ENCODE results near the gene TRPM4.
"Not testable (repeated sequence)": the region's sequence is repeated elsewhere in the genome, so short reads cannot be mapped to it uniquely, and the experiment has no call there.

The TRPM4 gene

DNA sequence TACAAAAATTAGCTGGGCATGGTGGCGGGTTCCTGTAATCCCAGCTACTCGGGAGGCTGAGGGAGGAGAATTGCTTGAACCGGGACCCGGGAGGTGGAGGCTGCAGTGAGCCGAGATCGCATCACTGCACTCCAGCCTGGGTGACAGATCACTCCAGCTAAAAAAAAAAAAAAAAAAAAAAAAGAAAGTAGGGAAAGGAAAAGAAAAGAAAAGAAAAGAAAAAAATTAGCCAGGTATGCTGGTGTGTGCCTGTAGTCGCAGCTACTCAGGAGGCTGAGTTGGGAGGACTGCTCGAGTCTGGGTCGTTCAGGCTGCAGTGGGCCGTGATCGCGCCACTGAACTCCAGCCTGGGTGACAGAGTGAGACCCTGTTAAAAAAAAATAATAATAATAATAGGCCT, 30.4 kb upstream of the TRPM4 start:
- not testable (repeated sequence) for DNase-seq

DNA sequence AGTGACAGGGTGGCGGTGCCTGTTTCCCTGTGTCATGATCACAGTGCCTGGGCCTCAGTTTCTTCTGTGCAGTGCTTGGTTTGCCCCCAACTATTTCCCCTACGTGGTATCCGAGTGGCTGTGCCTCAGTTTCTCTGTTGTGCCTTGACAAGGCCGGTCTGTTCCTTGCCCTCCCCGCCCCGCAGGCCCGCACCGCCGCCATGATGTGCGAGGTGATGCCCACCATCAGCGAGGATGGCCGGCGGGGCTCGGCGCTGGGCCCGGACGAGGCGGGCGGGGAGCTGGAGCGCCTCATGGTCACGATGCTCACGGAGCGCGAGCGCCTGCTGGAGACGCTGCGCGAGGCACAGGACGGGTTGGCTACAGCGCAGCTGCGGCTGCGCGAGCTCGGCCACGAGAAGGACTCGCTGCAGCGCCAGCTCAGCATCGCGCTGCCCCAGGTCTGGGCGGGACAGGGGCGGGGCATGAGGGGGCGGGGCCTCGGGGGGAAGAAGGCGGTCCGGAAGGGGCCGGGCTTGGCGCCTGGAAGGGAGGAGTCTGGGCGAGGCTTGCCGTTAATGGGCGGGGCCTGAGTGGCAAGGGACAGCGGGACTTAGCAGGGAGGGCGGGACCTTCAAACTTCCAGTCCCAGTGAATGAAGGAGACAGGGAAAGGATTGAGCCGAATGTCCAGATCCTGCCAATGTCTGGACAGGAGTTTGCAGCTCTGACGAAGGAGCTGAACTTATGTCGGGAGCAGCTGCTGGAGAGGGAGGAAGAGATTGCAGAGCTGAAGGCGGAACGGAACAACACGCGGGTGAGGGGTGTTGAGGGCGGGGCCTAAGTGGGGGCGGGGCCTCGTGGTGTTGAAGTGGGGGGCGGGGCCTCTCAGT, 29.7 kb upstream of the TRPM4 start:
- DNase-seq, result peak; percentile 96

DNA sequence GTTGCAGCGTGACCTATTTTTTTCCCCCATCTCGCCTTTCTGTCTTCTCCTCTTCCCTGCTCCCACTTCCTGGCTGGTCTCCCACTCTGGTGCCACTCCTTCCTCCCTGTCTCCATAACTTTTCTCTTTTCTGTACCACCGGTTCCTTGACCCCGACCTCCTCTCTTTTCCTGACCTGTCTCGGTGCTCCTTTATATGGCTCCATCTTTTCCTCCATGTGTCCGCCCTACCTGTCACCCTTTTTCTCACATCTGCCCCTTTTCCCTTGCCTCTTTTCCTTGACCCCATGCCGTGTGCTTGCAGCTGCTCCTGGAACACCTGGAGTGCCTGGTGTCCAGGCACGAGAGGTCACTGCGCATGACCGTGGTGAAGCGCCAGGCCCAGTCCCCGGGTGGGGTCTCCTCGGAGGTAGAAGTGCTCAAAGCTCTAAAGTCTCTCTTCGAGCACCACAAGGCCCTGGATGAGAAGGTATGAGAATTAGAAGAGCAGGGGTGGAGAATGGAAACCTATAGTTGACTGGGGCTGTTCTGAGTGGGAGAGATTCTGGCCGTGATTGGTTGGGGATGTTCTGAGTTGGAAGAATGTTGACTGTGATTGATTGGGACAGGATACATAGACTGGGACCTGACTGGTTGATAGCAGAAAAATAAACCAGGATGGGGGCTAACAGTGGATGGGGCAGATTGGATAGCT, 28.9 kb upstream of the TRPM4 start:
- peak; percentile 13 for DNase-seq

DNA sequence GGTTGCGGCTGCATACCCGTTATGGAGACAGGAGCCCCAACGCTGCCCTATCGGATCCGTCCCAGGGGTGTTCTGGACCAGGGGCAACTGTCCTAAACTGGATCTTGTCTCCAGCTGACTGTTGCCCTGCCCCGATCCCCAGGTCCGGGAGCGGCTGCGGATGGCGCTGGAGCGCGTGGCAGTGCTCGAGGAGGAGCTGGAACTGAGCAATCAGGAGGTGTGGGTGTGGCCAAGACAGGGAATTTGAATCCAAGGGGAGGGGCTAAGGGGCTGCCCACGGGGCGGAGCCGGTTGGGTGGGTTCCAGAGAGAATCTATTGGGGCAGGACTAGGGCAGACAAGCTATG, 28.4 kb upstream of the TRPM4 start:
- peak; percentile 30 for DNase-seq

DNA sequence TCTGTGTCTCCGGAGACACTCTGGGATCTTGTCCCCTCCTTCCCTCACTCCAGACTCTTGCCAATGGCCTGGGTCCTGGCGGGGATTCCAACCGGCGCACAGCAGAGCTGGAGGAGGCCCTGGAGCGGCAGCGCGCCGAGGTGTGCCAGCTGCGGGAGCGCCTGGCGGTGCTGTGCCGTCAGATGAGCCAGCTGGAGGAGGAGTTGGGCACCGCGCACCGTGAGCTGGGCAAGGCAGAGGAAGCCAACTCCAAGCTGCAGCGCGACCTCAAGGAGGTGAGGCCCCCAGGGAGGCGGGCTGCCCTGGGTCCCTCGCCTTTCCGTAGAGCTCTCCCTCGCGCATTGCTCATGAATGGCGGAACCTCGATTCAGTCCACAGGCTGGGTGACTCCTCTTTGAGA, 27.3 kb upstream of the TRPM4 start:
- no peak for DNase-seq

DNA sequence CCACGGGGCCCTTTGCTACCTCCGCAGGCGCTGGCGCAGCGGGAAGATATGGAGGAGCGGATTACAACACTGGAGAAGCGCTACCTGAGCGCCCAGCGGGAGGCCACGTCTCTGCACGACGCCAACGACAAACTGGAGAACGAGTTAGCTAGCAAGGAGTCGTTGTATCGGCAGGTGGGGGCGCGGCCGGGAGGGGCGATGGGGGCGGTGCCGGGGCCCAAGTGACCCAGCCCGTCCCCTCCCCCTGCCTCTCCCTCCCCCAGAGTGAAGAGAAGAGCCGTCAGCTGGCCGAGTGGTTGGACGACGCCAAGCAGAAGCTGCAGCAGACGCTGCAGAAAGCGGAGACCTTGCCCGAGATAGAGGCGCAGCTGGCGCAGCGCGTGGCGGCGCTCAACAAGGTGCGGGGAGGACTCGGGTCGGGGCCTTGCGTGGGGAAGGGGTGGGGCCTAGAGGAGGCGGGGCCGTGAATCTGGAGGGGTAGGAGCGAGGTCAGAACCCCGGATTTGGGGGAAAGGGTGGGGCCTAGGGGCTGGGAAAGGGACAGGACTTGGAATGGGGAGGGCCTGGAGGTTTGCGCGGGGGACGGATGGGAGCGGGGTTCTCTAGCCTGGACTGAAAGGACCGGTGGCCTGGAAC, 24.5 kb upstream of the TRPM4 start:
- no peak for DNase-seq

DNA sequence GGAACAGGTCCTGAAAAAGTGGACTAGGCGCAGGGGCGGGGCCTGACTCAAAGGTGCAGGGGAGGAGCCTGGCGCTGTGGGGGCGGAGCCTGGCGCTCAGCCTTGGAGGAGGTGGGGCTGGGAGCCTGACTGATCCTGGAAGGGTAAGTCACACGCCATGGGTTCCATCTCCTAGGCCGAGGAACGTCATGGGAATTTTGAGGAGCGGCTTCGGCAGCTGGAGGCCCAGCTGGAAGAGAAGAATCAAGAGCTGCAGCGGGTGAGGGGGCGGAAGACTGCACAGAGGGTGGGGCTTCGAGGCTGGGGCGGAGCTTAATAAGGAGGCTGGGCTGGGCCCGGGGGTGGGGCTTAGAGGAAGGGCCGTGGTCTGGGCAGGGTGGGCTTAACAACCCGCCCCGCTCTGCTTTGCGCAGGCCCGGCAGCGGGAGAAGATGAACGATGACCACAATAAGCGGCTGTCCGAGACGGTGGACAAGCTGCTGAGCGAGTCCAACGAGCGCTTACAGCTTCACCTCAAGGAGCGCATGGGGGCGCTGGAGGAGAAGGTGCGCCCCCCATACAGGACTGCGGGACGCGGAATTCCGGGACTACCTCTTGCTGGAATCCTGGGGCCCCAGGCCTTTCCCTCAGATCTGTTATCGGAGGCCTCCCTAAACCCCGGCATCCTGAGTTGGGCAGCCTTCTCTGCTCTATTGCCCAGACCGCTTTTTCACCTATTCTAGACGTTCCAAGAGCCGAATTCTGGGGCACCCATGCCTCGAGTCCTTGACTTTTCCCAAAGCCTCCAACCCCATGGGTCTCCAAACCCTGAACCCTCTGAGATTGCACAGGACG, 23.8 kb upstream of the TRPM4 start:
- DNase-seq, result no peak

DNA sequence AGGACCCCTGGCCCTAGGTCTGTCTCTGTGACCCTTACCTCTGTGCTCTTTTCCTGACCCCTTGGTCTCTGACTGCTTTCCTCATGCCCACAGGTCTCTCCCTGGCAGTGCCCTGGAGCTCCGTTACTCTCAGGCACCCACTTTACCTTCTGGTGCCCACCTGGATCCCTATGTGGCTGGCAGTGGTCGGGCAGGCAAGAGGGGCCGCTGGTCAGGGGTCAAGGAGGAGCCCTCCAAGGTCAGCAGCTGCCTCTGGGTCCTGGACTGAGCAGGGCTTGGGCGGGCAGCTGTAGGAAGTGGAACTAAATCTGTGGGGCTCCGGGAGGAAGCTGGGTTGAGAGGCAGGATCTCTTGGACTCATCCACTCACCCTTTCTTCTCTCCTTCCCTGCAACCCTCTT, 21.9 kb upstream of the TRPM4 start:
- DNase-seq, result no peak

DNA sequence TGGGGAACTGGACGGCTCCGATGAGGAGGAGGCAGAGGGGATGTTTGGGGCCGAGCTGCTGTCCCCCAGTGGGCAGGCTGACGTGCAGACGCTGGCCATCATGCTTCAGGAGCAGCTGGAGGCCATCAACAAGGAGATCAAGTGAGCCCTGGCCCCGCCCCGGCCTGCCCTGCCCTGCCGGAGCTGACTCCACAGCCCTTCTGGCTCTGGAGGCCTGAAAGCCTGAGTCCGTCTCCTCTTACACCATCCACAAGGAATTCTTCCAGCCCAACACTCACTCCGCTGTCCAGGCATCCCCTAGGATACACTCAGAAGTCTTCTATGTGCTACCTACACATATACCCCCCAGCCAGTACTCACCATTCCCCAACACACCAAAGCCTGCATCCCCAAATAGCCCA, 20.8 kb upstream of the TRPM4 start:
- no peak for DNase-seq

DNA sequence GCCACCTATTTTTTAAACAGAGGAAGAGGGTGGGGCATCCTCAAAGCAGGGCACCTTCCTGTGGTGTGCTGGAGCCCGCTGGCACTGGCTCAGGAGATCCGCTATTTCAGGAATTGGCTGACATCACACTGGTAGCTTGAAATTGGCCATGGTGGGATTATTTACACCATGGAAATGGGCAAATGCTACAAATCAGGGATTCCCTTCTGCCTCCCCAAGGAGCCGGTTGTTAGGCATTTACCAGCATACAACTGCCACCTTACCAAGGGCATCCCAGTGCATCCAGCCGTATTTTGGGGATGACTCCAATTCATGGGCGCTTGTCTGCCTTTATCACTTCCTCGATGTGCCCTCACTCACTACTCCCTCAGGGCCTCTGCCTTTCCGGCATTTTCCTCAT, 16.6 kb upstream of the TRPM4 start:
- DNase-seq, result no peak

DNA sequence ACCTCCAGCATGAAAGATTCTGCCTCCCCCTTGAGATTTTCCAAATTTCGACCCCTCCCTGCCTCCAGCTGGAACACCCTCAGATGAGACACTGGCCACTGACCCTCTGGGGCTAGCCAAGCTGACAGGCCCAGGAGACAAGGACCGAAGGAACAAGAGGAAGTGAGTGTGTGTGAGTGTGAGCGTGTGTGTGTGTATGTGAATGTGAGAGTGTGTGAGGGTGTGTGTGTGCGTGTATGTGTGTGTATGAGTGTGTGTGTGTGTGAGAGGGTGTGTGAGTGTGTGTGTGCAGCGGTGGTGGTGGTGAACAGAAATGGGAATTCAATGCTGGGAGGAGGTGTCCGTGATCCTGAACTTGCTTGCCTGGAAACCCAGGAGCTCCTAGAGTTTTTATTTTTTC, 16.2 kb upstream of the TRPM4 start:
- DNase-seq, result no peak

DNA sequence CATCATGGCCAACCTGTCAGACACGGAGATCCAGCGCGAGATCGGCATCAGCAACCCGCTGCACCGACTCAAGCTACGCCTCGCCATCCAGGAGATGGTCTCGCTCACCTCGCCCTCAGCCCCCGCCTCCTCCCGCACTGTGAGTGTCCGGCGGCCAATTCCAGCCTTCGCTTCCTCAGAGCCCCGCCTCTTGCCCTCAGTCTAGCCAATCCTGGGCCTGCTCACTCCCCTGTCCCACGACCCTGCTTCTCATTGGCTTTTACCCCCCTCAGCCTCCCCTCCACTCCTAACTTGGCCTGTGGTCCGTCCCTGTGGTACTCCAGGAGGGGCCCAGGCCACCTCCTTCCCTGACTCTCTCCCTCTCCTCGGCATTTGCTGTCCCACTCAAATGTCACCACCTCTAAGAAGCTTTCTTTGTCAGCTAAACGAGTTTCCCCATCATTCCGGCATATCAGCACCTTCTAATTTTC, 14.7 kb upstream of the TRPM4 start:
- peak; percentile 95 for DNase-seq

DNA sequence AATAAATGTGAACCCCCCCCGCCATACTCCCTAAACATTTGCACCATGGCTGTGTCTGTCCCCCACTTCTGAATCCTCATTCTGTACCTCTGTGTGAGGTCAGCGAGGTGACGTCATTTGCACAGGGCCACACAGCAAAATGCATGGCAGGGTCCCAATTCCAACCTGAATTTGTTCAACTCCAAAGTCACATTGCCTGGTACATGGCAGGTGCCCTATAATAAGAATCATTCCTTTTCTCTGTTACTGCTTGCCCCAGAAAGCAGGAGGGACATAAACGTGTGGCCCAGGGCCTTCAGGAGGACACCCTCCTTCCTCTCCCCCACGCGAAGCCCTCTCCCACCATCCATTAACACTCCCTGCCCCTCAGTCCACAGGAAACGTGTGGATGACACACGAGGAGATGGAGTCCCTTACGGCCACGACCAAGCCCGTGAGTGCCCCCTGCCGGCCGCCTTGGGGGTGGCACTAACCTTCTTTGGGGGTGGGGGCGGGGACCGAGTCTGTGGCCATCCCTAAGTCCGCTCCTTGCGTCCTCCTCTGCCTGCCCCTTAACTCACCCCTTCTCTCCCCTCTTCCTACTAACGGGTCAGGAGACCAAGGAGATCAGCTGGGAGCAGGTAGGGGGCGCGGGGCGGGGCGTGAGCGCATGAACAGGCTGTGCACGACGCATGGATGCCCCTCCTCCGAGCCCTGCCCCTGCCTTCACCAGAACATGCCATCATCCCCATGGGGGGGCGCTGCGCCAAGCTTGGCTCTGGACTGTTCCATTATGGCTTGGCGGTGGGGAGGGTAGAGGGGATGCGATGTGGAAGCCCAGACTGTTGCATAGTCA, 11.8 kb upstream of the TRPM4 start:
- peak; percentile 80 for DNase-seq

DNA sequence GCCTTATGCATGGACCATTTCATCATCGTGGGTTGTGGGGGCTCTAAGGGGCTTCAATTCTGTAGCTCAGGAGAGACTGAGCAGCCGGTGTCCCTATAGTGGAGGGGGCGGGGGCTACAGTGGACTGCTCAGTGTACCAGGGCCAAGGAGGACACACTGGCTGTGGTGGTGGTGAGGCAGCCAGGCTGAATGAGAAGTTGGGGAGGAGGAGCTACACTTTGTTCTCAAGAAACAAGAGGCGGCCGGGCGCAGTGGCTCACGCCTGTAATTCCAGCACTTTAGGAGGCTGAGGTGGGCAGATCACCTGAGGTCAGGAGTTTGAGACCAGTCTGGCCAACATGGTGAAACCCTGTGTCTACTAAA, 11.2 kb upstream of the TRPM4 start:
- DNase-seq, result not testable (repeated sequence)

DNA sequence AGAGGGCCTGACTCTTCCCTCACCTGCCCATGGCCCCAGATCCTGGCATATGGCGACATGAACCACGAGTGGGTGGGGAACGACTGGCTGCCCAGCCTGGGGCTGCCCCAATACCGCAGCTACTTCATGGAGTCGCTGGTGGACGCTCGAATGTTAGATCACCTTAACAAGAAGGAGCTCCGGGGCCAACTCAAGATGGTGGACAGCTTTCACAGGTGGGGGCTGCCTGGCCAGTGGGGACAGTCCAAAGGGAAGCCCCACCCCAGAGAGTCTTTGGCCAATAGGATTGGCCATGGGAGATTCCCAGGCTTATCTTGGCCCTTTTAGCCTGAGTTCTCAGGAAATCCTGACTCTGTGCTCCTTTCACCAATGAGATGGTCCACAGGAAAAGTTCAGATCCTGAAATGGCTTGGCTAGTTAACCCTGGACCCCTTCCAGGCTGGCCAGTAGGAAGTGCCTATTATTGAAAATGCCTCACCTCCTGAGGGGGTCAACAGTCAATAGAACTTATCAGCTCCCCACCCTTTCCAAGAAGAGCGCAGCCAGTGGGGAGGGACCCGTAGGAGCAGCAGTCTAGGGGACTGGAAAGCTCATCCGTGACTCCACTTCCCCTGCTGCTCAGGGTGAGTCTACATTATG, 9.4 kb upstream of the TRPM4 start:
- no peak for DNase-seq

DNA sequence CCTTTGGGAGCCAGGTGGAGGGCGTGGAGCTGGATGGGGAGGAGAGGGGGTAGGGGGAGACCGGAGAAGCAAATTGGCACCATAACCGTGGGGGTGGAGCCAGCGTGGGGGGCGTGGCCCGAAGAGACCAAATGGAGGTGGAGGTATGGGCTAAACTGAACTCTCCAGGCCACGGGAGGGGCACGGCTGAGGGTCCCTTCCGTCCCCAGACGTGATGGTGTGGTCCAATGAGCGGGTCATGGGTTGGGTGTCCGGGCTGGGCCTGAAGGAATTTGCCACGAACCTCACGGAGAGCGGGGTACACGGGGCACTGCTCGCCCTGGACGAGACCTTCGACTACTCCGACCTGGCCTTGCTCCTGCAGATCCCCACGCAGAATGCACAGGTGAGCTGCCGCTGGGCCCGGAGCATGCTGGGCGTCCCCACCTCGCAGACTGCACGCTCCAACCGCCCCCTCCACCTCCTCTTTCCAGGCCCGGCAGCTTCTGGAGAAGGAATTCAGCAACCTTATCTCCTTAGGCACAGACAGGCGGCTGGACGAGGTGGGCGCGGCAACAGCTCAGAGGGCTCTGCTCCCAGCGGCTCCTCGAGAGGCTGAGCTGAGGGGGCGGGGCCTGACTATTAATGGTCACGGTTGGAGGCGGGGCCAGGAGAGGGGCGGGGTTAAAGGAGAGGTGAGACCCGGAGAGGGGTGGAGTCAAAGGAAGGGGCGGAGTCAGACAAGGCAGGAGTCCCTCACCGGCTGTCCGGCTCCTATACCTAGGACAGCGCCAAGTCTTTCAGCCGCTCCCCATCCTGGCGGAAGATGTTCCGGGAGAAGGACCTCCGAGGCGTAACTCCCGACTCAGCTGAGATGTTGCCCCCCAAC, 8.6 kb upstream of the TRPM4 start:
- peak; percentile 93 for DNase-seq

DNA sequence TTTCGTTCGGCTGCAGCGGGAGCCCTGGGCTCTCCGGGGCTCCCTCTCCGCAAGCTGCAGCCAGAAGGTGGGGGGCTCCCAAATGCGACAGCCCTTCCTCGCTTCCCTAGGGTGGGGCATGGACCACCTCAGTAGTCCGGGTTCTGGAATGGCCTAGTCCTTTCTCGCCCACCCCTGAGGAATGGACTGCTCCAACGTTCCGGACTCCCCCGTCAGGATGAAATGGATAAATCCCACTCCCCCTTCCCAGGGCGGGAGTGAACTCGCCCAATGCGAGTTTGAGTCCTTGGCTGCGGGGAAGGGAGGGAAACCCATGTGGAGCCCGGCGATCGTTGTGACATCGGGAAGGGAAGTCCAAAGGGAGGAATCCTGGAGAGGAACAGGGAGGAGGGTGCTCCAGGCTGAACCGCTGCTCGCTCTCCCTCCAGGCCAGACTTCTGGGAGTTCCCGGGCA, 7.9 kb upstream of the TRPM4 start:
- DNase-seq, result peak; percentile 90

DNA sequence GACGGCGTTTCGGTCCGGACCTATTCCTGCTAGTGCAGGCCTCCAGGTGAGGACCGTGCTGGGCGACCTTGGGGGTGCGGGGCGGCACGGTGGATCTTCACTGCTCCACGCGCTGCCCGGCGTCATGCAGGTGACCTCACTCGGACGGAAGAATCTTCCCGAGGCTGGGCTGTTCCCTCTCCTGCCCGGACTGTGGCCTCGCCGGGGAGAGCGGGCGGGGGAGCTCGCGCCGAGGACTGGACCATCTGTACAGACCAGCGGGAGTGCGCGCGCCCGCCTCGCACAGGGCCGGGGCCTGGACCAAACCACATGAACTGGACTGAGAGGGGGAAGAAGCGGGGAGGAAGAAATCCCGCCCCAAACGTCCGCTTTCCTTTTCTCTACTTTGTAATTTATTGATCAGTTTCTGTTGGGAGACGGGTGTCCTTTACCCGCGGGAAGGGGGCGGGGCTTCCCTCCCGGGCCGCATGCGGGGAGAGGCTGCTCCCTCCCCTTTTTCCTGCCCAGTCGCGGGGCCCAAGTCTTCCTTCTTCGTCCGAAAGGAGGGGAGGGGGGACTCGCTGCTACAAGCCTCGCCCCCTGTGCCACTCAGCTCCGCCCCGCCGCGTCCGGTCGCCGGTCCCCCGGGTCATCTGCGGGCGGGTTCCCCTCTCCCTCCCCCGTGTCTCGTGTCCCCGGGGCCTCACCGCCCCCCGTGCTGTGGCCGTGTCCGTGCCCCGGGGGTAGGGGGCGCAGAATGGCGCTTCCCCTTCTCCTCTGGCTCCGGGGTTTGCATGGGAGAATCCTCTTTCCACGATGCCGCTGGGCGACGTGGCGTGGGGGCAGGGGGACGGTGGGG, 7.3 kb upstream of the TRPM4 start:
- peak; percentile 85 for DNase-seq

DNA sequence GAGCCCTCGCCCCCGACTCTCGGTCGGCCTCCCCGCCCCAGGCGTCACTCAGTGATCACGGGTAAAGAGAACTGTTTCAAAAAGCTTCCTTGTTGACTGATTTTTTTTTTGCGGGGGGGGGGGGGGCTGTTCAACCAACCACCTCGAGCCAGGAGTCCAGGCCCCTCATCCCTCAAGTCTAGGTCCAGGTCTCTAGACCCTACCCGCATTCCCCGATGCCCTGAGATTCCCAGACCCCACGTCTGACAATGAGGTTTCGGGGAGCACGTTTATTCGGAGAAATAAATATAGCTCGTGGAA, 6.7 kb upstream of the TRPM4 start:
- DNase-seq, result no peak

Measured in fibroblast of skin of back (primary cell).